Keratinocyte (primary cell): Measurements from ENCODE around the gene STIP1. TPM values are rescaled to one million over a fixed set of nuclear protein-coding genes. Genes with fewer than 3 reads are reported as not detected.

Experiments used
- DNase-seq: peaks from one replicate; pipeline ENCODE4 v3.0.0-alpha.2; 2011; ENCODE audit warnings: low read depth, missing footprints, low spot score
- FAIRE-seq: peaks from 2 replicates; lab custom pipeline; 2011; peaks lifted over from hg19 to GRCh38; lab: Jason Lieb, UNC
- H2AFZ ChIP-seq: 2 replicates; pipeline ENCODE4 v1.6.0; 2012; ENCODE audit warnings: low read length, control low read depth, inconsistent platforms; ENCODE audit not compliant: control insufficient read depth
- H3K27ac ChIP-seq: 2 replicates; pipeline ENCODE4 v1.5.1; 2011; ENCODE audit warnings: low read length; ENCODE audit not compliant: control insufficient read depth, insufficient read depth
- H3K27me3 ChIP-seq: 3 replicates; pipeline ENCODE4 v1.6.0; 2011; ENCODE audit warnings: low read length; ENCODE audit not compliant: control insufficient read depth, insufficient read depth; ENCODE audit errors: extremely low read depth
- H3K36me3 ChIP-seq, 2 experiments: 2 replicates in 1 of 2; 3 replicates in 1 of 2; pipeline ENCODE4 v1.5.1; 2011; ENCODE audit warnings: low read length in 2 of 2, mild to moderate bottlenecking in 1 of 2; ENCODE audit not compliant: control insufficient read depth in 2 of 2, insufficient read depth in 2 of 2; ENCODE audit errors: extremely low read depth in 1 of 2
- H3K4me1 ChIP-seq: 3 replicates; pipeline ENCODE4 v1.5.1; 2011; ENCODE audit warnings: low read length; ENCODE audit not compliant: control insufficient read depth, insufficient read depth; ENCODE audit errors: extremely low read depth
- H3K4me2 ChIP-seq: 3 replicates; pipeline ENCODE4 v1.6.0; 2011; ENCODE audit warnings: low read depth, low read length; ENCODE audit not compliant: control insufficient read depth, insufficient read depth; ENCODE audit errors: extremely low read depth
- H3K4me3 ChIP-seq, 3 experiments: fragments of 200-600 bp in 1 of 3; sonication (generic) in 1 of 3; 2 replicates in 2 of 3; 3 replicates in 1 of 3; pipeline ENCODE4 v1.5.1; 2011 to 2016; ENCODE audit warnings: low read length in 3 of 3, mild to moderate bottlenecking in 3 of 3, control low read depth in 2 of 3, inconsistent platforms in 1 of 3, low read depth in 1 of 3, mixed read lengths in 1 of 3, mixed run types in 1 of 3, moderate library complexity in 1 of 3; ENCODE audit not compliant: control insufficient read depth in 2 of 3, insufficient read depth in 2 of 3; ENCODE audit errors: extremely low read depth in 1 of 3
- H3K79me2 ChIP-seq: 2 replicates; pipeline ENCODE4 v1.6.0; 2012; ENCODE audit warnings: low read length; ENCODE audit not compliant: control insufficient read depth, insufficient read depth
- H3K9ac ChIP-seq: 3 replicates; pipeline ENCODE4 v1.6.0; 2011; ENCODE audit warnings: low read length; ENCODE audit not compliant: control insufficient read depth, insufficient read depth; ENCODE audit errors: extremely low read depth
- H3K9me1 ChIP-seq: 3 replicates; pipeline ENCODE4 v1.6.0; 2011; ENCODE audit warnings: low read length; ENCODE audit not compliant: control insufficient read depth, insufficient read depth; ENCODE audit errors: extremely low read depth
- H3K9me3 ChIP-seq: 2 replicates; pipeline ENCODE4 v1.5.1; 2012; ENCODE audit warnings: low read depth, low read length; ENCODE audit not compliant: control insufficient read depth
- H4K20me1 ChIP-seq: 3 replicates; pipeline ENCODE4 v1.6.0; 2011; ENCODE audit warnings: low read length; ENCODE audit not compliant: control insufficient read depth, insufficient read depth; ENCODE audit errors: extremely low read depth
- EZH2 ChIP-seq: IDR thresholded peaks from one replicate; pipeline ENCODE4 v1.6.1; 2012; ENCODE audit warnings: inconsistent platforms, mild to moderate bottlenecking, low read length, moderate library complexity
- dilution Hi-C: fragments of 300-500 bp; cut with MboI; formaldehyde crosslinking; loops from one replicate; pipeline ENCODE4 v1.7.0; 2020; ENCODE audit warnings: low sequenced_read_pairs; ENCODE audit not compliant: extremely low pct_ligation_motif_present
- polyA plus RNA-seq, 5 experiments: library from polyadenylated mRNA; depleted of rRNA in 3 of 5; stranded (reverse) in 3 of 5; stranded (forward) in 1 of 5; unstranded in 1 of 5; fragments of >200 nt; gene quantifications; 1 replicate in 1 of 5; 2 replicates in 3 of 5; 3 replicates in 1 of 5; pipeline versions ENCODE4 v1.2.1 to v1.2.3, GENCODE V29; 2011 to 2012; ENCODE audit warnings: missing spikeins in 2 of 5, low read depth in 1 of 5, low replicate concordance in 1 of 5
- TF ChIP-seq, protein P1 (sequence below), 3 experiments: IDR thresholded peaks in 1 of 3; conservative IDR thresholded peaks in 1 of 3; optimal IDR thresholded peaks in 1 of 3; 2 replicates in 2 of 3; 3 replicates in 1 of 3; pipeline versions ENCODE3 to v1.5.1; 2011; ENCODE audit warnings: low read length in 3 of 3, mild to moderate bottlenecking in 3 of 3, moderate library complexity in 2 of 3, control low read depth in 1 of 3, inconsistent platforms in 1 of 3; ENCODE audit not compliant: insufficient read depth in 2 of 3; ENCODE audit errors: extremely low read depth in 1 of 3

Gene STIP1
- polyA plus RNA-seq, 1 donor (not counting 4 experiments of a cell fraction or from before 2014, with no cell fraction given), result 206 TPM

- TF ChIP-seq, protein P1, sequence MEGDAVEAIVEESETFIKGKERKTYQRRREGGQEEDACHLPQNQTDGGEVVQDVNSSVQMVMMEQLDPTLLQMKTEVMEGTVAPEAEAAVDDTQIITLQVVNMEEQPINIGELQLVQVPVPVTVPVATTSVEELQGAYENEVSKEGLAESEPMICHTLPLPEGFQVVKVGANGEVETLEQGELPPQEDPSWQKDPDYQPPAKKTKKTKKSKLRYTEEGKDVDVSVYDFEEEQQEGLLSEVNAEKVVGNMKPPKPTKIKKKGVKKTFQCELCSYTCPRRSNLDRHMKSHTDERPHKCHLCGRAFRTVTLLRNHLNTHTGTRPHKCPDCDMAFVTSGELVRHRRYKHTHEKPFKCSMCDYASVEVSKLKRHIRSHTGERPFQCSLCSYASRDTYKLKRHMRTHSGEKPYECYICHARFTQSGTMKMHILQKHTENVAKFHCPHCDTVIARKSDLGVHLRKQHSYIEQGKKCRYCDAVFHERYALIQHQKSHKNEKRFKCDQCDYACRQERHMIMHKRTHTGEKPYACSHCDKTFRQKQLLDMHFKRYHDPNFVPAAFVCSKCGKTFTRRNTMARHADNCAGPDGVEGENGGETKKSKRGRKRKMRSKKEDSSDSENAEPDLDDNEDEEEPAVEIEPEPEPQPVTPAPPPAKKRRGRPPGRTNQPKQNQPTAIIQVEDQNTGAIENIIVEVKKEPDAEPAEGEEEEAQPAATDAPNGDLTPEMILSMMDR (optimal IDR thresholded peaks at IDR 0.05 in 1 of 3, IDR thresholded peaks at IDR 0.05 in 1 of 3, conservative IDR thresholded peaks at IDR 0.05 in 1 of 3; ENCODE audit: extremely low read depth in 1 of 3, insufficient read depth in 2 of 3, low read length in 3 of 3), result no peak
- no peak for TF ChIP-seq EZH2
- dilution Hi-C loops, result no loop called here
- Histone ChIP-seq H3K79me2 (peaks cover 41% of the 10 kb centered on the region), H3K4me3 (no peak overlapping the region), H3K9me3 (no peaks in the 10 kb centered on the region), H3K9me1 (no peaks in the 10 kb centered on the region), H3K27me3 (no peaks in the 10 kb centered on the region), H4K20me1 (peaks cover 8% of the 10 kb centered on the region), H3K4me2 (no peak overlapping the region), H3K27ac (no peak overlapping the region), H3K9ac (no peak overlapping the region), H3K4me1 (peaks cover 34% of the 10 kb centered on the region), H2AFZ (no peak overlapping the region), H3K36me3 (peaks cover 4 to 15% of the 10 kb centered on the region in 2 experiments)
- DNase-seq, result no peak
- FAIRE-seq, result no peak
Observed at GRCh38 chr11:64248578-64248977, 62.6 kb downstream of the STIP1 start.

DNA sequence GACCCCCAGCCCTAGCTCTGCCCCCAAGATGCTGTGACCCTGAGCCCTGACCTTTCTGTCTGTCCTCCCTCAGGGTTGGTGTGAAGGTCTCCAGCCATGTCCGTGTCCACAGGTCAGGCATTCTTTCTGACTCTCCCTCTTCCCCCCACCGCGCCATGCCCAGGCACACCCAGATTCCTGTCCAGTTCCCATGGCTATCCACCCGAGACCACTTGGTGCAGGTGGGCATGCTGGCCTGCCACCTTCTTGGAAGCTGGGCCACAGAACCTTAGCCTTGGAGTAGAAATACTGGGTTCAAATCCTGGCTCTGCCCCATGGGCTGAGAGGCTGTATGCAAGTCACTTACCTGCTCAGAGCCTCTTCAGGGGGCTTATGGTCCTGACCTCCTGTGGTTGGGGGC, 63.1 kb downstream of the STIP1 start:
- TF ChIP-seq EZH2, result no peak
- TF ChIP-seq, protein P1 (optimal IDR thresholded peaks at IDR 0.05 in 1 of 3, IDR thresholded peaks at IDR 0.05 in 1 of 3, conservative IDR thresholded peaks at IDR 0.05 in 1 of 3; ENCODE audit: extremely low read depth in 1 of 3, insufficient read depth in 2 of 3, low read length in 3 of 3), result no peak

More for the DNA sequence above, 63.1 kb downstream of the STIP1 start:
- Histone ChIP-seq H3K36me3 (peaks cover 4 to 12% of the 10 kb centered on the region in 2 experiments), H3K4me2 (no peak overlapping the region), H2AFZ (no peak overlapping the region), H3K27me3 (no peaks in the 10 kb centered on the region), H3K9me3 (no peaks in the 10 kb centered on the region), H3K4me3 (no peak overlapping the region), H3K27ac (no peak overlapping the region), H3K79me2 (peaks cover 45% of the 10 kb centered on the region), H3K9ac (no peak overlapping the region), H3K4me1 (peaks cover 31% of the 10 kb centered on the region), H3K9me1 (no peaks in the 10 kb centered on the region), H4K20me1 (peaks cover 8% of the 10 kb centered on the region)
- dilution Hi-C loops, result no loop called here
- DNase-seq (no peak), FAIRE-seq (no peak)
